ENCODE data around the gene CYP2C9.

- no peak for TF ChIP-seq POLR2AphosphoS5 (IDR thresholded peaks at IDR 0.05)
- peak in 3 of 11 experiments; percentile 14 to 31 (median 14) for TF ChIP-seq CTCF (IDR thresholded peaks at IDR 0.05 in 8 of 11, conservative IDR thresholded peaks at IDR 0.05 in 3 of 11)
- TF ChIP-seq POLR2A (IDR thresholded peaks at IDR 0.05): no peak
Measured at GRCh38 chr10:94963901-94964300, 25.4 kb downstream of the CYP2C9 start.
